Epithelial cell of prostate (primary cell): ENCODE data around the gene MVK.

ENCODE experiments used
- DNase-seq: peaks from one replicate; pipeline ENCODE4 v3.0.0-alpha.2; 2011; ENCODE audit warnings: low read depth, low spot score
- H3K27ac ChIP-seq: fragments of 450-650 bp; 2 replicates; pipeline ENCODE4 v1.5.1; 2017; ENCODE audit warnings: mild to moderate bottlenecking

Gene MVK

DNA sequence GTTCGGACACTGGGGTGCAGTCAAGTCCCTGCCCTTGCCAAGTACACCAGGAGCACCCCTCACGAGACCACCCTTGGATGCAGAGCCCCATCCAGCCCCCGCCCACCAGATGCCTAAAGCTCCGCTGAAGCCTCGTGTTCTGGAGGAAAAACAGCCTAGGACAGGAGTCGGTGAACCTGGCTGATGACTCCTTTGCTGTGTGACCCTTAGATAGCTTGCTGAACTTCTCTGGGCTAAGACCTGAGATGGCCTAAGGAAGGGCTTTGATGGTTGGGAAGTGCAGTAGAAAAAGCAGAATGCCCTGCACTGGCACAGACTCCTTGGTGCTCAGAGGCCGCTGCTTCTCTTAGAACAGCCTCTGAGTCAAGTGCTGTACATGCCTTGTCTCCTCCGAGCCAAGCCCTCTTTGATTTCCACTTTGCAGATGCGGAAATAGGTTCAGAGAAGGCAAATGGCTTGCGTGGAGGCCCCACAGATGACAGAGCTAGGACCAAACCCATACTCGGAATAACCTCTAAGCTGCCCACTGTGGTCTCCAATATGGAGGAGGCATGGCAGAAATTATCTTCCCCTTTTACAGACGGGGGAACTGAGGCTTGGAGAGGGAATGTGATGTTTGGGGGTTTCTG lies 52.3 kb downstream of the MVK start:
- no peak for DNase-seq
- no peak overlapping the region for H3K27ac ChIP-seq

DNA sequence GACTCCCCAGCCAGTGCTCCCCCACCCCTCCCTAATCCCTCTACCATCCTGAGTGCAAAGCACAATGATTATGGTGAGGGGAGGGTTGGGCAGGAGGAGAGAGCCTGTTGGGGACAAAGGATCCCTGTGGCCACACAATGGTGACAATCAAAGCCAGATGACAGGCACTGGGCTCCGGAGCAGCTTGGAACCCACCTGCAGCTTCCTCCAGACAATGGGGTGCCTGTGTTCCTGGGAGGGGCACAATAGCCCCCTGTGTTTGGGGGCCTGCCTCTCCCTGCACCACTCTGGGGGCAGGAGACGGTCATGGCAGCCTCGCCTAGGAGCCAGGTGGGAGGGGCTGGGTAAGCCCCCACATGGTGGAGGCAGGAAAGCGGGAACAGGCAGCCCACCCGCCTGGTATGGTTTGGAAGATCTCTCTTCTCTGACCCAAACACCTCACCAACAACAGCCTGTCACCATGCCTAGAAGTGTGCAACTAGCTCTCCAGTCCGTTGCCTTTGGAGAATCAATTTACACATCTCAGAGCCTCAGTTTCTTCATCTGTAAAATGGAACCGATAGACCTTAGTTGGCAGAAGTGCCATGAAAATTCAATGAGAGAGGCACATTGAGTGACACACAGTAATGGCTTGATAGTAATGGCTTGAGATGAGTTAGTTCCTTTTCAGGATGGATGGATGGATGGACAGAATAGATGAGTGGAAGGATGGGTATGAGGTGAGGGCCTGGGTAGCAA lies 53.0 kb downstream of the MVK start:
- DNase-seq, result no peak
- no peak overlapping the region for H3K27ac ChIP-seq

DNA sequence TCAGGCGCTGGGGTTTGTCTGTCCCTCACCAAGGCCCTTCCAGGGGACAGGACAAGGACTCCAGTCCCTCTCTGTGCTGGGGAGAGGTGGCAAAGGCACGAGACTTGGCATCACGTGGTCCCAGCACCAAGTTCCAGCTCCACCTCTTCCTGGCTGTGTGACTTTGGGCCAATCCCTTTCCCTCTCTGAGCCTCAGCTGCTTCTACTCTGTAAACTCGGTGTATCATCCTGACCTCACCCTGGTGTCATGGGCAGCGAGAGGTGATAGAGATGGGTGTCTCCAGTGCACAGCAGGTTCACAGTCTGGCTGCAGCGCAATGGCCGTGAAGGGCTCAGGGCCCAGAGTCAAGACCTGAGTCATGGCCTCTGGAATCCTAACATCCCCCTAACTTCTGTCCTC lies 54.0 kb downstream of the MVK start:
- no peak for DNase-seq
- H3K27ac ChIP-seq, result no peak overlapping the region

DNA sequence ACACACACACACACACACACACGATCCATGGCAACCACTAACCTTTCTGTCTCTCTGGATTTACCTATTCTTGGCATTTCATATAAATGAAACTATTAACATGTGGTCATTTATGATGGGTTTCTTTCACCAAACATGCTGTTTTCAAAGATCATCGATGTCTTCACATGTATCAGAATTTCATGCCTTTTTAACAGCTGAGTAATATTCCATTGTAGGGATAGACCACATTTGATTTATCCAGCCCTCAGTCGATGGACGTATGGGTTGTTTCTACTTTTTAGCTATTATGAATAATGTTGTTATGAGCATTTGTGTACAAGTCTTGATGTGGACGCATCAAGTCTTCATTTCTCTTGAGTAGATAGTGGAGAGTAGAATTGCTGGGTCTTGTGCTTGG lies 56.5 kb downstream of the MVK start:
- H3K27ac ChIP-seq, result no peak overlapping the region
- no peak for DNase-seq

DNA sequence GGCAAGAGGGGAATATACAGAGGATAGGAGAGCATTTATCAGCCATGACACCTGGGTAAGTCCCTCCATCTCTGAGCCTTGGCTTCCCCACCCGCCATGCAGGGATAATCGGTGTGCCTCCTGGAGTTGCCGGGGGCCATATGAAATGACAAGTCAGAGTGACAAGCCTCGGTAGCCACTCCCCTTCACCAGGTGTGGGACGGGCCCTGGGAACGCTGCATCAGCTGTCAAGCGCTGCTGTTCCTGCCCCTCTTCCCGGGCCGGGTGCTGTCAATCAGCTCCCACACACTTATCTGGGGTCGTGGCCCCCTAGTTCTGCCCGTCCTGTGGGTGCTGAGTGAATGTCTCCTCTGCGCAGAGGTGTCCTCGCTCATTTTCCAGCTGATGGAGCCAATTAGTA lies 57.2 kb downstream of the MVK start:
- H3K27ac ChIP-seq, result no peak overlapping the region
- no peak for DNase-seq

DNA sequence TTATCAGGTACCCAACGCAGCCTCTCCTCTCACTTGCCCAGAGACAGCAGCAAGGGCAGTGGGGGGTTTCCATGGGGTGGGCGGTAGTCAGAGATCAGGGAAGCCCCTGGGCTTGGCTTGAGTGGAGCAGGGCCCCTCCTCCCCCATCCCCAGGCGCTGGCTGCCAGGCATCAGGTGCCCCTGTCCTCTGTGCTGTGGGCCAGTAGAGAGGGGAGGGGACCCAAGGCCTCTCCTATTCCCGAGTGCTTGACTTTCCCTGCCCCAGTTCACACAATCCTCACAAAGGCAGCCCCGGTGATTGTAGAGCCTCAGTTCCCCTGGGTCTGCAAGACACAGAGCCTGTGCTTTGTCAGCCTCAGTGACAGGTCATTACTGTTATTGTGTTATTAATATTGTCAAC lies 57.7 kb downstream of the MVK start:
- H3K27ac ChIP-seq, result no peak overlapping the region
- DNase-seq, result no peak

DNA sequence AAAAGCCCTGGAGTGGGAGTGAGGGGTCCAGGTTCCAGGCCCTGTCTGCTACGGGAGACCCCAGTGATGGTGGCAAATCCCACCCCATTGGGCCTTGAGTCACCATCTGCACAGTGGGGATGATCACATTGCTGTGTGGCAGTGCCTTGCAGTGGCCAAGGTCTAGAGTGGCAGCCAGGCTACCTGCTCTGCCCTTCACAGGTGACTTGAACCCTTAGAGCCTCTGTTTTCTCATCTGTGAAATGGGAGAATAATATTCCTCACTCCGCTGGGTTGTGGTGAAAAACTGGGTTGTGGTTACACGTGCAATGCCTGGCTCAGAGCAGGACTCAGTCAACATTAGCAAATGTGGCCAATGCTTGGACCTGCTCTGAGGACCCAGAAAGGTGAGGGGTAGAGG lies 58.2 kb downstream of the MVK start:
- no peak for DNase-seq
- no peak overlapping the region for H3K27ac ChIP-seq

DNA sequence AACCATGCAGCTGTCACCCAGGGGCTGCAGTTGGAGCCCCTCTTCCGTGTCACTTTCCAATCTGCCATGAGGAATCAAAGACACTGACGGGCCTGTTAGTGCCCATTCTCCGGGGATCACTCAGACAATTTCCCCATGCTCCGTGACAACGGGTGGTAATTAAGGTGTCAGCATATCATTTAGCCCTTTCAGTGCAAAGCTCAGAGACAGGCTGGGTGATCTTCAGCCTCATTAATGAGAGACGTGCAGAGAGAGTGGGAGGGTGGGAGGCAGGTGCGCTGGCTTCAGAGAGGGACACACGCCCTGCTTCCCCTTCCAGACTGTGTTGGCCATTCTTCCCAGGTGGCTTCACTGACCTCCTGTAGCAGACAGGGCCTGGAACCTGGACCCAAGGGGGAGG lies 58.7 kb downstream of the MVK start:
- H3K27ac ChIP-seq, result no peak overlapping the region
- no peak for DNase-seq

DNA sequence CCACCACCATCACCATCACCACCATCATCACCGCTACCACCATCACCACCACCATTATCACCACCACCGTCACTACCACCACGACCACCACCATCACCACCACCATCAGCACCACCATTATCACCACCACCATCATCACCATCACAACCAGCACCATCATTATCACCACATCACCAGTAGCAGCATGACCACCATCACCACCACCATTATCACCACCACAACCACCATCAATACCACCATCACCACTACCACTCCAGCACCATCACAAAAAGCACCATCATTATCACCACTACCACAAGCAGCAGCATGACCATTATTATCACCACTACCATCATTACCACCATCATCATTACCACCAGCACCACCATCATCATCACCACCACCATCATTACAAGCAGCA lies 62.1 kb downstream of the MVK start:
- H3K27ac ChIP-seq, result no peak overlapping the region
- DNase-seq, result no peak

DNA sequence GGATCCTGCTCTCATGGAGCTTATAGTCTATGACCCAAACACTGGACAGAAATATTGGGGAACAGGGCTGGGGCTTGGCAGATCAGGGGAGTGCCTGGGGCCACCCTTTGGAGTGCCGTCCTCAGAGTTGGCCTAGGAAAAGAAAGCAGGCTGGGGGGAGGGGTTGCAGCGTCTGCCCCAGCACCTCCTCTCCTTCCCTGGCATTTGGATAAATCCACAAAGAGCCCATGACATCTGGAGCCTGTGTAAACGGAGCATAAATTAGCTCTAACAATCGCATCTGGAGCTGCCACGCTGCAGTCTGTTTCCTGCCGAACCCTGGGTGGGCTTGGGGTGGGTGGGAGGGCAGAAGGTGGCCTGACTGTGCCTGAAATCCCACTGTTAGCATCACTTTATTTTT lies 63.8 kb downstream of the MVK start:
- no peak overlapping the region for H3K27ac ChIP-seq
- DNase-seq, result no peak

DNA sequence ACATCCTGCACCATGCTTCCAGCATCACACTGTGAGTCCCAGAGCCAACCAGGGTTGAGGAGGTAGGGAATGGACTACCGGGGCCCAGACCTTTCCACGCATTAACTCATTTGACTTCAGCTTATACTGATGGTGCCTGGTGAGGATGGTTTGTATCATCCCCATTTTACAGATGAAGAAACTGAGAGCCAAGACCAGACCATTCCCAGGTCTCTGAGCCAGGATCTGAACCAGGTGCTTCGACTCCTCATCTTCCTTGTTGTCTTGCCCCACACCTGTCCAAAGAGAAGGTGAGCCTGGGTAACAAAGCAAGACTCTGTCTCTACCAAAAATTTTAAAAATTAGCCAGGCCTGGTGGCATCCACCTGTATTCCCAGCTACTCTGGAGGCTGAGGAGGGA lies 64.4 kb downstream of the MVK start:
- no peak for DNase-seq

DNA sequence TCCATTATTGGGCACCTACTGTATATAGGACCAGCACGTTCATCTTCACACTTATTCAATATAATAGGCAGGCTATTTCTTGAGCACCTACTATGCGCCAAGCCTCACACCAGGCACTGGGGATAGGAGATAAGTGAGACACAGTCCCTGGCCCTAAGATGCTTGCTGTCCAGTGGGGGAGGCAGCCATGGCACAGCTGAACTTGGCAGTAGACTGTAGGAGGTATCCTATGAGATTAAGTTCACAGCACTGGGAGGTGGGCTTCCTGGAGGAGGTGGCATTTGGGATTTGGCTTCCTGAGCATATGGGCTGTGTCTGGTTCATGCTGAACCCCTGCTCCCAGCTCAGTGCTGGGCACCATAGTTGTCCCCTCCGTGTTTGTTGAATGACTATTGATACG lies 65.1 kb downstream of the MVK start:
- DNase-seq, result no peak
- no peak overlapping the region for H3K27ac ChIP-seq

More for the DNA sequence above, 64.4 kb downstream of the MVK start:
- no peak overlapping the region for H3K27ac ChIP-seq

DNA sequence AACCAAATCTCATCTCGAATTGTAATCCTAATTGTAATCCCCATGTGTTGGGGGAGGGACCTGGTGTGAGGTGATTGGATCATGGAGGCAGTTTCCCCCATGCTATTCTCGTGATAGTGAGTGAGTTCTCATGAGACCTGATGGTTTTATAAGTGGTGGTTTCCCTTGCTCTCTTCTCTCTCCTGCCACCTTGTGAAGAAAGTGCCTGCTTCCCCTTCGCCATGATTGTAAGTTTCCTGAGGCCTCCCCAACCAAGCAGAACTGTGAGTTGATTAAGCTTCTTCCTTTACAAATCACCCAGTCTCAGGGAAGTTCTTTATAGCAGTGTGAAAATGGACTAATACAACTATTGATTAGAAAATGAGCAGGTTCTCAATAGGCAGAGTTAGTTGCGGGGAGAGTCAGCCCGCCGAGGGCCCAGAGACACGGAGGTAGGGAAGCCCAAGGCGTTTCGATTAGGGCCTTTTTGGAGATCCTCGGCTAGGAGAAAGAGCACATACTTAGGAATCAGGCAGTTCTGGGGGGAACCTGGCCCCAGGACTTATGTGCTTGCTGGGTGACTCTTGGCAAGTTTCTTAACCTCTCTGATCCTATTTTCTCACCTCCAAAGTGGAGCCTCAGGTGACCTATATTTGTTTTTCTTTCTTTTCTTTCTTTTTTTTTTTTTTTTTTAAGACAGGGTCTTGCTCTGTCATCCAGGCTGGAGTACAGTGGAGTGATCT lies 65.7 kb downstream of the MVK start:
- DNase-seq, result no peak
- no peak overlapping the region for H3K27ac ChIP-seq

DNA sequence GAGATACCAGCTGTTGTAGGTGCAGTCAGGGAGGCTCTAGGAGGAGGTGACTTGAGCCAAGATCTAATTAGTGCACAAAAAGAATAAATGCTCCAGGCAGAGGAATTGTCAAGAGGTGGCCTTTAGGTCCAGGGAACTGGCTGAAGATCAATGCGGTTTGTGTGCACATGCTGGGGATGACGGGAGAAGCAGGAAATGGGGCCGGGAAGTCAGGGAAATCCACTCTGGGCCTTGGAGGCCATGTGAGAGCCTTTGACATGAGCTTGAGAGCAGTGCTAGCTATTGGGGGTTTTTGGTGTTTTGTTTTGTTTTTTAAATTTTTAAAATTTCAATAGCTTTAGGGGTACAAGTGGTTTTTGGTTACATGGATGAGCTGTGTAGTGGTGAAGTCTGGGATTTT lies 67.4 kb downstream of the MVK start:
- DNase-seq, result no peak
- H3K27ac ChIP-seq, result no peak overlapping the region

DNA sequence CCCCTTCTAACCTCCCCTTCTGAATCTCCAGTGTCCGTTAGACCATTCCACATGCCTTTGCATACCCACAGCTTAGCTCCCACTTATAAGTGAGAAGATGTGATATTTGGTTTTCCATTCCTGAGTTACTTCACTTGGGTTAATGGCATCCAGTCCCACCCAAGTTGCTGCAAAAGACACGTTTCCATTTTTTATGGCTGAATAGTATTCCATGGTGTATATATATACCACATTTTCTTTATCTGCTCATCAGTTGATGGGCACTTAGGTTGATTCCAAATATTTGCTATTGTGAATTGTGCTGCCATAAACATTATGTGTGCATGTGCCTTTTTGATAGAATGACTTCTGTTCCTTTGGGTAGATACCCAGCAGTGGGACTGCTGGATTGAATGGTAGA lies 67.8 kb downstream of the MVK start:
- no peak overlapping the region for H3K27ac ChIP-seq
- no peak for DNase-seq

DNA sequence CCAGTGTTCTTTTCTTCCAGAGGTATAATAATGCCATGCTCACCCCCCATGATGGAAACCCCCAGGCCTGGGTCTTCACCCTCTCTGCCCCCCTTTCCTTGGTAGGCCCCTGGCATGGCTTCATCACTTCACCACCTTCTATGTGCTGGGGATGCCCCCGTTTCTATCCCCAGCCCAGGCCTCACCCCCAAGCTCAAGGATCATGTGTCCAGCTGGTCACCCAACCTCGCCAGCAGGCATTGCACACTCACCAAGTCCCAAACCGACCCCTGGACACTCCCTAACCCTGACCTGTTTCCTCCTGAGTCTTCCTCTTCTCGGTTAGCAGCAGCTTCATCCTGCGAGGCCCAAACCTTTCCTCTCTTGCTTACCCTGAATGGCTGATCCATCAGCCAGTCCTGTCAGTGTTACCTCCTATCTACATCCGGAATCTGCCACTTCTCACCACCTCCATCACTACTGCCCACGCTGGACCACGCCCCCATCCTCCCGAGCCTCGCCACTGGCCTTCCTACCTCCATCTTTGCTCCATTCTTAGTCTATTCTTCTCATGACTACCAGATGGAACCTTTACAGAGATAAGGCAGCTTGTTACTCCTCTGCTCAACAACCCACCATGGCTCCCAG lies 69.0 kb downstream of the MVK start:
- H3K27ac ChIP-seq, result no peak overlapping the region
- no peak for DNase-seq

DNA sequence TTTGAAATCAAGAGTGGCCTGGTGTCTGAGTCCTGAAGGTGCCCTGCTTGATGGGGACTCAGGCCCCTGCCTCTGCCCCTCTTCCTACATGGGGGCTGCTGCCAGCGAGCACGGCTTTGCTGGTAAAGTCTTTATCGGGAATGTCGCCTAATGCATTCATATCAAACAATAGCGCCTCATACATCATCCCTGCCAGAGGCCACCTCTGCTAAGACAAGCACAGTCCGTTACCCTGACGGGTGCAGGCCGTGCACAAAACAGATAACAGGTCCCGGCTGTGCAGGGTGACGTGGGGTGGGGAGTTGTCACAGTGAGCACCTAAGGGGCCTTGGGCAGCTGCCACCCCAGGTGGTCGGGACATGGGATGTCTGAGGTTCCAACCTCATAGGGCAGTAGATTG lies 71.6 kb downstream of the MVK start:
- no peak for DNase-seq
- no peak overlapping the region for H3K27ac ChIP-seq

DNA sequence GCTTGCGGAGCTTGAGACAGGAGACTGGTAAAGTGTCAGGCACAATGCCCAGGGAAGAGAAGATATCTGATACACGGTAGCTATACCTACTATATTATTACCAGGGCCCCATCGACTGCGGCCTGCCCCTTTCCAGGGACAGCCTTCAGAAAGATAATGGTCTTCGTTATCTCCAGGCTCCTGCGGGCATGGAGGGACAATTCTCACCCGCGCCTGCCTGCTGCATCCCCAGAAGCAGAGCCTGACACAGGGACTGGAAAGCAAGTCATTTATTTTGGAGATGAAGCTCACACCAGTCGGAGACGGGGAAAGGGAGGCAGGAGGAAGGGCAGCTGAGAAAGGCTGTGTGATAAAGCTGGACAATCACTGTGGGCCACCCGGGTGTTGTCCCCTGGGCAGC lies 72.1 kb downstream of the MVK start:
- H3K27ac ChIP-seq, result no peak overlapping the region
- DNase-seq, result no peak
